KMS-11 (cell line): ENCODE measurements around the gene MAGI2.

ENCODE experiments used
- H2AFZ ChIP-seq: fragments of 200-600 bp; sonication (generic); 2 replicates; pipeline ENCODE4 v1.6.1; 2016; ENCODE audit warnings: antibody characterized with exemption, mixed run types, low read depth
- H3K27ac ChIP-seq: fragments of 200-600 bp; sonication (generic); 2 replicates; pipeline ENCODE4 v1.6.1; 2016; ENCODE audit warnings: mild to moderate bottlenecking, mixed run types
- H3K27me3 ChIP-seq: fragments of 200-600 bp; sonication (generic); 2 replicates; pipeline ENCODE4 v1.6.1; 2017; ENCODE audit warnings: mild to moderate bottlenecking, low read depth, mixed run types, moderate library complexity; ENCODE audit not compliant: insufficient read depth
- H3K36me3 ChIP-seq: fragments of 200-600 bp; sonication (generic); 2 replicates; pipeline ENCODE4 v1.6.1; 2017; ENCODE audit warnings: mild to moderate bottlenecking, mixed run types; ENCODE audit not compliant: insufficient read depth
- H3K4me1 ChIP-seq: fragments of 200-600 bp; sonication (generic); 2 replicates; pipeline ENCODE4 v1.6.1; 2016; ENCODE audit warnings: mild to moderate bottlenecking, low read depth, mixed run types; ENCODE audit not compliant: poor library complexity, severe bottlenecking
- H3K4me2 ChIP-seq: fragments of 200-600 bp; sonication (generic); 2 replicates; pipeline ENCODE4 v1.7.0; 2016; ENCODE audit warnings: mild to moderate bottlenecking, mixed run types
- H3K4me3 ChIP-seq: fragments of 200-600 bp; sonication (generic); IDR thresholded peaks from 2 replicates; pipeline ENCODE4 v1.6.1; 2017; ENCODE audit warnings: low read depth, low read length, mixed read lengths; ENCODE audit not compliant: insufficient read depth
- H3K79me2 ChIP-seq: fragments of 200-600 bp; sonication (generic); 2 replicates; pipeline ENCODE4 v1.6.1; 2016; ENCODE audit warnings: low read depth, mixed run types; ENCODE audit not compliant: insufficient read depth
- H3K9ac ChIP-seq: fragments of 200-600 bp; sonication (generic); 2 replicates; pipeline ENCODE4 v1.6.1; 2016; ENCODE audit warnings: mild to moderate bottlenecking, mixed run types
- H4K20me1 ChIP-seq: fragments of 200-600 bp; sonication (generic); 2 replicates; pipeline ENCODE4 v1.6.1; 2016; ENCODE audit warnings: mild to moderate bottlenecking, mixed run types; ENCODE audit not compliant: insufficient read depth
- CTCF ChIP-seq: fragments of 200-600 bp; sonication (generic); conservative IDR thresholded peaks from 2 replicates; pipeline ENCODE4 v1.6.1; 2017; ENCODE audit warnings: low read depth, mild to moderate bottlenecking, antibody characterized with exemption, low read length, moderate library complexity, mixed read lengths

The MAGI2 gene

GRCh38 chr7:78350926-78351325, 1102.5 kb downstream of the MAGI2 start:
- Histone ChIP-seq H3K4me1 (no peaks in the 10 kb centered on the region), H3K27ac (no peak overlapping the region), H3K79me2 (no peaks in the 10 kb centered on the region), H3K4me2 (no peak overlapping the region), H3K4me3 (no peak overlapping the region), H3K36me3 (no peaks in the 10 kb centered on the region), H2AFZ (no peak overlapping the region), H3K27me3 (no peaks in the 10 kb centered on the region), H4K20me1 (no peaks in the 10 kb centered on the region), H3K9ac (no peak overlapping the region)
- no peak for TF ChIP-seq CTCF

- Histone ChIP-seq H4K20me1 (no peaks in the 10 kb centered on the region), H3K9ac (no peak overlapping the region), H3K36me3 (no peaks in the 10 kb centered on the region), H3K79me2 (no peaks in the 10 kb centered on the region), H3K4me3 (no peak overlapping the region), H3K27me3 (no peaks in the 10 kb centered on the region), H3K4me2 (no peak overlapping the region), H3K27ac (no peak overlapping the region), H3K4me1 (no peaks in the 10 kb centered on the region), H2AFZ (no peak overlapping the region)
- no peak for TF ChIP-seq CTCF
Observed at GRCh38 chr7:78350391-78350790, 1103.1 kb downstream of the MAGI2 start.

- no peak overlapping the region for H3K4me2 ChIP-seq
- H3K79me2 ChIP-seq: no peaks in the 10 kb centered on the region
- no peak overlapping the region for H3K27ac ChIP-seq
- H4K20me1 ChIP-seq: no peaks in the 10 kb centered on the region
- TF ChIP-seq CTCF: no peak
- no peak overlapping the region for H2AFZ ChIP-seq
- no peak overlapping the region for H3K4me3 ChIP-seq
- H3K4me1 ChIP-seq: no peaks in the 10 kb centered on the region
- no peaks in the 10 kb centered on the region for H3K36me3 ChIP-seq
- no peaks in the 10 kb centered on the region for H3K27me3 ChIP-seq
- H3K9ac ChIP-seq: no peak overlapping the region
Observed at GRCh38 chr7:78346827-78347226, 1106.6 kb downstream of the MAGI2 start.

GRCh38 chr7:78345979-78346378, 1107.5 kb downstream of the MAGI2 start:
- no peak overlapping the region for H3K4me2 ChIP-seq
- no peak overlapping the region for H3K27ac ChIP-seq
- H2AFZ ChIP-seq: no peak overlapping the region
- no peak for TF ChIP-seq CTCF
- no peak overlapping the region for H3K9ac ChIP-seq
- H3K79me2 ChIP-seq: no peaks in the 10 kb centered on the region
- H3K27me3 ChIP-seq: no peaks in the 10 kb centered on the region
- H3K4me1 ChIP-seq: no peaks in the 10 kb centered on the region
- H4K20me1 ChIP-seq: no peaks in the 10 kb centered on the region
- H3K36me3 ChIP-seq: no peaks in the 10 kb centered on the region
- H3K4me3 ChIP-seq: no peak overlapping the region
